K562 (cell line): ENCODE measurements around the gene SCUBE2. TPM values are rescaled to one million over a fixed set of nuclear protein-coding genes. Genes with fewer than 3 reads are reported as not detected.

Experiments
- ATAC-seq: fragments of 200-7000 bp; cut with Tn5 transposase; 3 replicates; pipeline ENCODE4 v1.9.1; 2020; ENCODE audit warnings: moderate library complexity
- BruUV-seq: library from RNA; stranded (reverse); fragments of 400-500 nt; replicated peaks from 2 replicates; lab custom pipeline; 2021; lab: Mats Ljungman, UMichigan
- CTCF ChIA-PET: fragments of 300-600 bp; formaldehyde crosslinking; extraction: SDS; loops from one replicate; lab custom pipeline; 2021; ENCODE audit warnings: low intra/inter-chr PET ratio; lab: Yijun Ruan, JAX
- POLR2A ChIA-PET: fragments of 300-600, 350-650 bp; sonication (Branson Sonifier 250); formaldehyde crosslinking; extraction: SDS; loops from one replicate; lab custom pipeline; 2021; ENCODE audit warnings: antibody characterized with exemption, inconsistent platforms; lab: Yijun Ruan, JAX
- DNase-seq, 4 experiments: peaks; one replicate each; pipeline versions ENCODE4 v3.0.0 to v3.0.0-alpha.2; 2011 to 2018; ENCODE audit warnings: low spot score in 3 of 4, mixed read lengths in 3 of 4; ENCODE audit errors: extremely low read depth in 1 of 4
- FAIRE-seq: peaks from 2 replicates; lab custom pipeline; 2011; peaks lifted over from hg19 to GRCh38; lab: Jason Lieb, UNC
- H2AFZ ChIP-seq: 2 replicates; pipeline ENCODE4 v1.6.0; 2011; ENCODE audit warnings: low read depth, low read length, control low read depth, inconsistent platforms
- H3K27ac ChIP-seq: fragments of 200-600 bp; 3 replicates; pipeline ENCODE4 v1.8.0; 2011; ENCODE audit warnings: low read depth, mild to moderate bottlenecking, control low read depth, inconsistent platforms, low read length, moderate library complexity, mixed read lengths; ENCODE audit errors: extremely low read depth
- H3K27me3 ChIP-seq, 2 experiments: fragments of 300-600 bp in 1 of 2; 2 replicates in 1 of 2; 3 replicates in 1 of 2; pipeline versions ENCODE4 v1.6.0 to v1.8.0; 2011; ENCODE audit warnings: inconsistent platforms in 2 of 2, low read length in 2 of 2, mild to moderate bottlenecking in 1 of 2, mixed read lengths in 1 of 2, moderate library complexity in 1 of 2; ENCODE audit not compliant: control insufficient read depth in 2 of 2, insufficient read depth in 2 of 2
- H3K36me3 ChIP-seq: fragments of 300-600 bp; 3 replicates; pipeline ENCODE4 v1.8.0; 2011; ENCODE audit warnings: mild to moderate bottlenecking, low read length, inconsistent platforms; ENCODE audit not compliant: control insufficient read depth, insufficient read depth
- H3K4me1 ChIP-seq, 2 experiments: fragments of 200-600 bp in 1 of 2; replicated peaks in 1 of 2; 2 replicates in 1 of 2; 3 replicates in 1 of 2; pipeline versions ENCODE4 v1.5.1 to v1.8.0; 2011; ENCODE audit warnings: inconsistent platforms in 2 of 2, low read length in 2 of 2, mild to moderate bottlenecking in 1 of 2, mixed read lengths in 1 of 2, moderate library complexity in 1 of 2; ENCODE audit not compliant: control insufficient read depth in 2 of 2, insufficient read depth in 2 of 2
- H3K4me2 ChIP-seq: 2 replicates; pipeline ENCODE4 v1.6.1; 2011; ENCODE audit warnings: low read length, control low read depth, inconsistent platforms, mixed read lengths; ENCODE audit not compliant: insufficient read depth
- H3K4me3 ChIP-seq: fragments of 200-600 bp; sonication (generic), shearing (Covaris generic); 2 replicates; pipeline ENCODE4 v1.5.1; 2016; ENCODE audit warnings: control low read depth, inconsistent platforms
- H3K79me2 ChIP-seq: fragments of 200-600 bp; 3 replicates; pipeline ENCODE4 v1.8.0; 2011; ENCODE audit warnings: low read length, inconsistent platforms; ENCODE audit not compliant: control insufficient read depth, insufficient read depth
- H3K9ac ChIP-seq, 2 experiments: 2 replicates each; pipeline versions ENCODE4 v1.6.0 to v1.6.1; 2011; ENCODE audit warnings: low read depth in 2 of 2, low read length in 2 of 2, control low read depth in 1 of 2, inconsistent platforms in 1 of 2, mild to moderate bottlenecking in 1 of 2, mixed read lengths in 1 of 2; ENCODE audit not compliant: insufficient read depth in 1 of 2
- H3K9me1 ChIP-seq: one replicate; pipeline ENCODE4 v1.6.0; 2011; ENCODE audit warnings: inconsistent platforms, mild to moderate bottlenecking, low read length, moderate library complexity; ENCODE audit not compliant: control insufficient read depth, insufficient read depth
- H3K9me3 ChIP-seq: replicated peaks from 2 replicates; pipeline ENCODE4 v1.5.1; 2011; ENCODE audit warnings: low read depth, low read length, inconsistent platforms; ENCODE audit not compliant: control insufficient read depth, insufficient read depth
- H4K20me1 ChIP-seq: replicated peaks from 2 replicates; pipeline ENCODE4 v1.6.1; 2011; ENCODE audit warnings: low read length, inconsistent platforms, mixed read lengths; ENCODE audit not compliant: control insufficient read depth, insufficient read depth
- CC2D1A ChIP-seq: fragments of 450-650 bp; IDR thresholded peaks from 2 replicates; pipeline ENCODE4 v1.6.1; 2017; ENCODE audit warnings: mild to moderate bottlenecking
- FOXJ3 ChIP-seq: sonication (generic); formaldehyde crosslinking; IDR thresholded peaks from 2 replicates; pipeline ENCODE4 v1.4.0; 2020; ENCODE audit warnings: mild to moderate bottlenecking, missing genetic modification reagents
- HMG20B ChIP-seq: fragments of 250-450 bp; sonication (Bioruptor Pico); IDR thresholded peaks from 2 replicates; pipeline ENCODE4 v1.5.0; 2021; ENCODE audit warnings: mild to moderate bottlenecking
- NCOA1 ChIP-seq: fragments of 450-650 bp; IDR thresholded peaks from 2 replicates; pipeline ENCODE4 v1.6.1; 2016; ENCODE audit warnings: low read depth
- SETDB1 ChIP-seq: IDR thresholded peaks from one replicate; pipeline ENCODE4 v1.6.1; 2012; ENCODE audit warnings: low read length, control low read depth, inconsistent platforms
- SP1 ChIP-seq: sonication (generic); formaldehyde crosslinking; IDR thresholded peaks from 2 replicates; pipeline ENCODE4 v1.8.1; 2022; ENCODE audit warnings: mild to moderate bottlenecking, missing genetic modification reagents
- ZFP1 ChIP-seq: fragments of 450-650 bp; formaldehyde crosslinking; IDR thresholded peaks from 2 replicates; pipeline ENCODE4 v1.4.0; 2020; ENCODE audit warnings: mild to moderate bottlenecking, mixed read lengths
- ZKSCAN3 ChIP-seq: fragments of 250-450 bp; sonication (Bioruptor Pico); IDR thresholded peaks from 2 replicates; pipeline ENCODE4 v1.4.0; 2020
- ZNF354B ChIP-seq: fragments of 250-450 bp; sonication (Bioruptor Pico); IDR thresholded peaks from 2 replicates; pipeline ENCODE4 v1.4.0; 2020
- ZNF431 ChIP-seq: sonication (generic); formaldehyde crosslinking; IDR thresholded peaks from 2 replicates; pipeline ENCODE4 v1.8.0; 2022; ENCODE audit warnings: mild to moderate bottlenecking, missing genetic modification reagents
- WGBS: fragments of 100-300 bp; shearing (Covaris generic); methylation state at CpG from one replicate; pipeline ENCODE4 v1.1.6; 2016; ENCODE audit warnings: low coverage, mixed read lengths; ENCODE audit not compliant: insufficient coverage; ENCODE audit errors: missing lambda C conversion rate; 5-methylcytosine and 5-hydroxymethylcytosine counted together
- in situ Hi-C: fragments of 300-500 bp; cut with MboI; formaldehyde crosslinking; loops from 4 replicates; pipeline ENCODE4 v1.15.0; 2018; ENCODE audit warnings: inconsistent platforms, mixed read lengths
- intact Hi-C: fragments of 100-400 bp; cut with micrococcal nuclease; formaldehyde crosslinking; loops from 2 replicates; pipeline ENCODE4 v1.14.2; 2022
- polyA plus RNA-seq, 8 experiments: library from polyadenylated mRNA; depleted of rRNA in 4 of 8; stranded (reverse) in 5 of 8; unstranded in 3 of 8; fragments of >200 nt; fragmentation: Nextera tagmentation in 2 of 8; fragmentation: Illumina TruSeq in 1 of 8; extraction: Ambion mirVana in 2 of 8; extraction: Trizol in 1 of 8; gene quantifications; 2 replicates each; pipeline versions ENCODE4 v1.2.1 to v1.2.3, GENCODE V29; 2011 to 2014; ENCODE audit warnings: inconsistent platforms in 1 of 8, missing spikeins in 1 of 8
- total RNA-seq, 7 experiments: library from RNA; depleted of rRNA in 6 of 7; stranded (reverse); fragments of >200 nt in 6 of 7; fragmentation: Illumina TruSeq in 2 of 7; extraction: Trizol in 2 of 7; gene quantifications; 2 replicates each; pipeline versions ENCODE4 v1.2.1 to v1.2.3, GENCODE V29; 2011 to 2021; ENCODE audit warnings: low replicate concordance in 1 of 7
- TF ChIP-seq, protein P1 (sequence below): fragments of 200-800 bp; sonication (Bioruptor generic); IDR thresholded peaks from 2 replicates; pipeline ENCODE4 v1.6.1; 2017; ENCODE audit warnings: missing genetic modification characterization, missing compliant biosample characterization
- TF ChIP-seq, protein P2 (sequence below), 2 experiments: IDR thresholded peaks; 2 replicates each; pipeline ENCODE4 v1.6.1; 2012; ENCODE audit warnings: improper control_type of control experiment in 2 of 2, low read depth in 2 of 2, low read length in 2 of 2, borderline replicate concordance in 1 of 2
- TF ChIP-seq, protein P3 (sequence below): sonication (generic); formaldehyde crosslinking; IDR thresholded peaks from 2 replicates; pipeline ENCODE4 v1.8.1; 2022; ENCODE audit warnings: missing genetic modification reagents
- TF ChIP-seq, protein P4 (sequence below): fragments of 250-450 bp; sonication (Bioruptor Pico); IDR thresholded peaks from 2 replicates; pipeline ENCODE4 v1.5.1; 2021; ENCODE audit warnings: mild to moderate bottlenecking
- TF ChIP-seq, protein P5 (sequence below), 2 experiments: IDR thresholded peaks; 2 replicates each; pipeline ENCODE4 v1.6.1; 2011; ENCODE audit warnings: borderline replicate concordance in 1 of 2, control low read depth in 1 of 2, low read depth in 1 of 2, low read length in 1 of 2, mild to moderate bottlenecking in 1 of 2, mixed read lengths in 1 of 2, moderate library complexity in 1 of 2; ENCODE audit not compliant: insufficient read depth in 1 of 2, insufficient read length in 1 of 2, poor library complexity in 1 of 2, severe bottlenecking in 1 of 2; ENCODE audit errors: extremely low read depth in 1 of 2

Gene SCUBE2
- total and polyA plus RNA-seq, 9 of the 15 experiments (the other 6 are each of a cell fraction or from before 2014, with no cell fraction given) = 0.06 to 0.40 (median 0.07) TPM; not detected in 6

DNA sequence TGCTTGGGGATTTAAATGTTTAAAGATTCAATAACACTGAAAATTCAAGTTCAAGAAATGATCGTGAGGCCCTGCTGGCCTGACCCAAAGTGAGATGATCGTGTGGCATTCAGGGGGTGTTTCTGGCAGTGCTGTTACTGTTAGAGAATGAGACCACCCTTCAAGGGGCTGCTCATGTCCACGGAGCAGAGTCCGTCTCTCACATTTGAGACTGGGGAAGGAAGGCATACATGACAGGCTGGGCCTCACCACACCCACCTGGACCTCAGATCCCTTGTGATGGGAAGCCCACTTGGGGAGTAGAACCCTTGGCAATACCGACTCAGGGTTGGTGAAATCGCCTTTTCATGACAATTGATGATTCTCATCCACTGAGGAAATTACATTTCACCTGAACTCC, 71.5 kb downstream of the SCUBE2 start:
- Histone ChIP-seq H3K36me3 (no peaks in the 10 kb centered on the region), H3K79me2 (no peaks in the 10 kb centered on the region), H3K9ac (no peak overlapping the region), H3K9me3 (peaks cover 4% of the 10 kb centered on the region; the same call in 1 of the 2 replicates), H3K27ac (no peak overlapping the region), H3K4me1 (no peaks in the 10 kb centered on the region; a peak in 2 of 5 replicates), H2AFZ (no peak overlapping the region), H3K27me3 (peaks cover 9 to 43% of the 10 kb centered on the region in 2 experiments), H3K9me1 (no peaks in the 10 kb centered on the region), H3K4me2 (no peak overlapping the region), H3K4me3 (no peak overlapping the region), H4K20me1 (no peaks in the 10 kb centered on the region)
- in situ Hi-C loops (loop anchor here (10.0 kb wide), 1 partner anchor 115 kb away; no protein-coding TSS in a partner anchor), intact Hi-C loops (loop anchor here (5.0 kb wide), 1 partner anchor 42 kb away; no protein-coding TSS in a partner anchor)
- CTCF ChIA-PET = interaction anchor here (0.8 kb wide), 1 partner anchor 739 kb away, joined by 3 read pairs; no protein-coding TSS in a partner anchor
- no TSS peak for BruUV-seq
- POLR2A ChIA-PET = no interaction called here
- WGBS = 10% methylated on average over 6 of the region's 6 CpGs
- FAIRE-seq (no peak), ATAC-seq (no peak), DNase-seq (no peak)
- TF ChIP-seq, protein P1, sequence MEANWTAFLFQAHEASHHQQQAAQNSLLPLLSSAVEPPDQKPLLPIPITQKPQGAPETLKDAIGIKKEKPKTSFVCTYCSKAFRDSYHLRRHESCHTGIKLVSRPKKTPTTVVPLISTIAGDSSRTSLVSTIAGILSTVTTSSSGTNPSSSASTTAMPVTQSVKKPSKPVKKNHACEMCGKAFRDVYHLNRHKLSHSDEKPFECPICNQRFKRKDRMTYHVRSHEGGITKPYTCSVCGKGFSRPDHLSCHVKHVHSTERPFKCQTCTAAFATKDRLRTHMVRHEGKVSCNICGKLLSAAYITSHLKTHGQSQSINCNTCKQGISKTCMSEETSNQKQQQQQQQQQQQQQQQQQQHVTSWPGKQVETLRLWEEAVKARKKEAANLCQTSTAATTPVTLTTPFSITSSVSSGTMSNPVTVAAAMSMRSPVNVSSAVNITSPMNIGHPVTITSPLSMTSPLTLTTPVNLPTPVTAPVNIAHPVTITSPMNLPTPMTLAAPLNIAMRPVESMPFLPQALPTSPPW (CRISPR knock-in tag) = no peak
- TF ChIP-seq HMG20B (CRISPR knock-in tag) = no peak
- TF ChIP-seq FOXJ3 (CRISPR knock-in tag) = no peak
- no peak for TF ChIP-seq ZNF354B (CRISPR knock-in tag)
- no peak for TF ChIP-seq SETDB1
- TF ChIP-seq, protein P2, sequence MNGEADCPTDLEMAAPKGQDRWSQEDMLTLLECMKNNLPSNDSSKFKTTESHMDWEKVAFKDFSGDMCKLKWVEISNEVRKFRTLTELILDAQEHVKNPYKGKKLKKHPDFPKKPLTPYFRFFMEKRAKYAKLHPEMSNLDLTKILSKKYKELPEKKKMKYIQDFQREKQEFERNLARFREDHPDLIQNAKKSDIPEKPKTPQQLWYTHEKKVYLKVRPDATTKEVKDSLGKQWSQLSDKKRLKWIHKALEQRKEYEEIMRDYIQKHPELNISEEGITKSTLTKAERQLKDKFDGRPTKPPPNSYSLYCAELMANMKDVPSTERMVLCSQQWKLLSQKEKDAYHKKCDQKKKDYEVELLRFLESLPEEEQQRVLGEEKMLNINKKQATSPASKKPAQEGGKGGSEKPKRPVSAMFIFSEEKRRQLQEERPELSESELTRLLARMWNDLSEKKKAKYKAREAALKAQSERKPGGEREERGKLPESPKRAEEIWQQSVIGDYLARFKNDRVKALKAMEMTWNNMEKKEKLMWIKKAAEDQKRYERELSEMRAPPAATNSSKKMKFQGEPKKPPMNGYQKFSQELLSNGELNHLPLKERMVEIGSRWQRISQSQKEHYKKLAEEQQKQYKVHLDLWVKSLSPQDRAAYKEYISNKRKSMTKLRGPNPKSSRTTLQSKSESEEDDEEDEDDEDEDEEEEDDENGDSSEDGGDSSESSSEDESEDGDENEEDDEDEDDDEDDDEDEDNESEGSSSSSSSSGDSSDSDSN (IDR thresholded peaks at IDR 0.05; ENCODE audit: borderline replicate concordance in 1 of 2, low read depth in 2 of 2, low read length in 2 of 2) = no peak
- TF ChIP-seq ZNF431 (CRISPR knock-in tag) = no peak
- no peak for TF ChIP-seq ZKSCAN3 (CRISPR knock-in tag)
- TF ChIP-seq SP1 (CRISPR knock-in tag) = no peak
- TF ChIP-seq, protein P3, sequence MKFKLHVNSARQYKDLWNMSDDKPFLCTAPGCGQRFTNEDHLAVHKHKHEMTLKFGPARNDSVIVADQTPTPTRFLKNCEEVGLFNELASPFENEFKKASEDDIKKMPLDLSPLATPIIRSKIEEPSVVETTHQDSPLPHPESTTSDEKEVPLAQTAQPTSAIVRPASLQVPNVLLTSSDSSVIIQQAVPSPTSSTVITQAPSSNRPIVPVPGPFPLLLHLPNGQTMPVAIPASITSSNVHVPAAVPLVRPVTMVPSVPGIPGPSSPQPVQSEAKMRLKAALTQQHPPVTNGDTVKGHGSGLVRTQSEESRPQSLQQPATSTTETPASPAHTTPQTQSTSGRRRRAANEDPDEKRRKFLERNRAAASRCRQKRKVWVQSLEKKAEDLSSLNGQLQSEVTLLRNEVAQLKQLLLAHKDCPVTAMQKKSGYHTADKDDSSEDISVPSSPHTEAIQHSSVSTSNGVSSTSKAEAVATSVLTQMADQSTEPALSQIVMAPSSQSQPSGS (CRISPR knock-in tag) = no peak
- no peak for TF ChIP-seq NCOA1
- TF ChIP-seq, protein P4, sequence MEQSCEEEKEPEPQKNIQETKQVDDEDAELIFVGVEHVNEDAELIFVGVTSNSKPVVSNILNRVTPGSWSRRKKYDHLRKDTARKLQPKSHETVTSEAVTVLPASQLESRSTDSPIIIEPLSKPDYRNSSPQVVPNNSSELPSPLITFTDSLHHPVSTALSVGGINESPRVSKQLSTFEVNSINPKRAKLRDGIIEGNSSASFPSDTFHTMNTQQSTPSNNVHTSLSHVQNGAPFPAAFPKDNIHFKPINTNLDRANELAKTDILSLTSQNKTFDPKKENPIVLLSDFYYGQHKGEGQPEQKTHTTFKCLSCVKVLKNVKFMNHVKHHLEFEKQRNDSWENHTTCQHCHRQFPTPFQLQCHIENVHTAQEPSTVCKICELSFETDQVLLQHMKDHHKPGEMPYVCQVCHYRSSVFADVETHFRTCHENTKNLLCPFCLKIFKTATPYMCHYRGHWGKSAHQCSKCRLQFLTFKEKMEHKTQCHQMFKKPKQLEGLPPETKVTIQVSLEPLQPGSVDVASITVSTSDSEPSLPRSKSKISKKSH (CRISPR knock-in tag) = no peak
- TF ChIP-seq ZFP1 (CRISPR knock-in tag) = no peak
- TF ChIP-seq, protein P5, sequence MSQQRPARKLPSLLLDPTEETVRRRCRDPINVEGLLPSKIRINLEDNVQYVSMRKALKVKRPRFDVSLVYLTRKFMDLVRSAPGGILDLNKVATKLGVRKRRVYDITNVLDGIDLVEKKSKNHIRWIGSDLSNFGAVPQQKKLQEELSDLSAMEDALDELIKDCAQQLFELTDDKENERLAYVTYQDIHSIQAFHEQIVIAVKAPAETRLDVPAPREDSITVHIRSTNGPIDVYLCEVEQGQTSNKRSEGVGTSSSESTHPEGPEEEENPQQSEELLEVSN (IDR thresholded peaks at IDR 0.05; ENCODE audit: borderline replicate concordance in 1 of 2, extremely low read depth in 1 of 2, insufficient read depth in 1 of 2, insufficient read length in 1 of 2, low read depth in 1 of 2, low read length in 1 of 2, poor library complexity in 1 of 2, severe bottlenecking in 1 of 2) = no peak
- no peak for TF ChIP-seq CC2D1A
